Activated naive CD8-positive, alpha-beta T cell treated with anti-CD3 and anti-CD28 coated beads, Interleukin-2, amount 10 ng/mL, durations not matched to agents 7 days and 5 days (primary cell): ENCODE measurements around the gene INHBC. TPM values are rescaled to one million over a fixed set of nuclear protein-coding genes. Genes with fewer than 3 reads are reported as not detected.
"Not testable (repeated sequence)": the region's sequence is repeated elsewhere in the genome, so short reads cannot be mapped to it uniquely, and the experiment has no call there.

Experiments
- ATAC-seq: fragments of 150-1000 bp; cut with Tn5 transposase; one replicate; pipeline ENCODE4 v1.10.0; 2021; ENCODE audit warnings: low read depth, moderate library complexity
- POLR2A ChIA-PET: fragments of 350-600 bp; sonication (Branson Sonifier 250); formaldehyde crosslinking; loops from one replicate; lab custom pipeline; 2021; ENCODE audit warnings: antibody characterized with exemption; lab: Charles Lee
- DNase-seq: peaks from one replicate; pipeline ENCODE4 v3.0.0; 2021
- H3K27ac Mint-ChIP-seq: one replicate; pipeline ENCODE4 v1.8.0; 2022; ENCODE audit warnings: mild to moderate bottlenecking, mixed read lengths
- H3K27me3 Mint-ChIP-seq: one replicate; pipeline ENCODE4 v1.8.0; 2022; ENCODE audit warnings: mild to moderate bottlenecking, moderate library complexity, mixed read lengths
- H3K36me3 Mint-ChIP-seq: one replicate; pipeline ENCODE4 v1.8.0; 2021; ENCODE audit warnings: mild to moderate bottlenecking, mixed read lengths
- H3K4me1 Mint-ChIP-seq: one replicate; pipeline ENCODE4 v1.8.0; 2021; ENCODE audit warnings: mixed read lengths
- H3K4me3 Mint-ChIP-seq: one replicate; pipeline ENCODE4 v1.8.0; 2022; ENCODE audit warnings: mild to moderate bottlenecking, moderate library complexity, mixed read lengths
- H3K9me3 Mint-ChIP-seq: one replicate; pipeline ENCODE4 v1.8.0; 2021; ENCODE audit warnings: mixed read lengths
- total RNA-seq, 2 experiments: library from RNA; stranded (reverse); gene quantifications; one replicate each; pipeline ENCODE4 v1.2.3, GENCODE V29; 2021

The INHBC gene
- total RNA-seq, 2 experiments from 2014 or later = 0.14 TPM; not detected in 1

DNA sequence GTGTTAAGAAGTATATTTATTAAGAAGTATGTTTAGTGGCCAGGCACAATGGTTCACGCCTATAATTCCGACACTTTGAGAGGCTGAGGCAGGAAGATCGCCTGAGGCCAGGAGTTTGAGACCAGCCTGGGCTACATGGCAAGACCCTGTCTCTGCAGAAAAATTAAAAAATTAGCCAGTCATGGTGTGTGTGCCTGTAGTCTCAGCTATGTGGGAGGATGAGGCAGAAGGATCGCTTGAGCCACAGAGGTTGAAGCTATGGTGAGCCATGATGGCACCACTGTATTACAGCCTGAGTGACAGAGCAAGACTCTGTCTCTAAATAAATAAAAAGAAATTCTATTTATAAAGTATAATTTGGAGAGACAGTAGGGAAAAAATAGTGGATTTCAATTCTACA lies 24.1 kb upstream of the INHBC start:
- DNase-seq (no peak), ATAC-seq (no peak)
- Mint-ChIP-seq H3K9me3 (no peaks in the 10 kb centered on the region), H3K4me3 (no peak overlapping the region), H3K27me3 (no peaks in the 10 kb centered on the region), H3K4me1 (peaks cover 6% of the 10 kb centered on the region), H3K27ac (no peak overlapping the region), H3K36me3 (peaks cover 9% of the 10 kb centered on the region)
- POLR2A ChIA-PET = interaction anchor here (0.9 kb wide), 1 partner anchor 20 kb away, joined by 3 read pairs; no protein-coding TSS in a partner anchor

- Mint-ChIP-seq H3K36me3 (peaks cover 11% of the 10 kb centered on the region), H3K4me1 (peaks cover 11% of the 10 kb centered on the region)
- DNase-seq, H3K27me3 Mint-ChIP-seq, H3K4me3 Mint-ChIP-seq, POLR2A ChIA-PET, H3K9me3 Mint-ChIP-seq, H3K27ac Mint-ChIP-seq, ATAC-seq: not testable (repeated sequence)
These were observed 20.4 kb upstream of the INHBC start for GRCh38 chr12:57414160-57414559.

- POLR2A ChIA-PET = no interaction called here
- no peak overlapping the region for H3K4me3 Mint-ChIP-seq
- H3K4me1 Mint-ChIP-seq = peaks cover 13% of the 10 kb centered on the region
- peaks cover 16% of the 10 kb centered on the region for H3K36me3 Mint-ChIP-seq
- H3K27ac Mint-ChIP-seq = no peak overlapping the region
- no peak for DNase-seq
- ATAC-seq = no peak
- H3K27me3 Mint-ChIP-seq = no peaks in the 10 kb centered on the region
- H3K9me3 Mint-ChIP-seq = no peaks in the 10 kb centered on the region
These were observed 19.5 kb upstream of the INHBC start for GRCh38 chr12:57415088-57415487.

- POLR2A ChIA-PET = no interaction called here
- H3K9me3 Mint-ChIP-seq = no peaks in the 10 kb centered on the region
- ATAC-seq (no peak), DNase-seq (no peak)
- peaks cover 11% of the 10 kb centered on the region for H3K4me1 Mint-ChIP-seq
- H3K36me3 Mint-ChIP-seq = peaks cover 17% of the 10 kb centered on the region
- H3K4me3 Mint-ChIP-seq = no peak overlapping the region
- H3K27ac Mint-ChIP-seq = no peak overlapping the region
- H3K27me3 Mint-ChIP-seq = no peaks in the 10 kb centered on the region
These were observed 18.3 kb upstream of the INHBC start for GRCh38 chr12:57416039-57416996.

DNA sequence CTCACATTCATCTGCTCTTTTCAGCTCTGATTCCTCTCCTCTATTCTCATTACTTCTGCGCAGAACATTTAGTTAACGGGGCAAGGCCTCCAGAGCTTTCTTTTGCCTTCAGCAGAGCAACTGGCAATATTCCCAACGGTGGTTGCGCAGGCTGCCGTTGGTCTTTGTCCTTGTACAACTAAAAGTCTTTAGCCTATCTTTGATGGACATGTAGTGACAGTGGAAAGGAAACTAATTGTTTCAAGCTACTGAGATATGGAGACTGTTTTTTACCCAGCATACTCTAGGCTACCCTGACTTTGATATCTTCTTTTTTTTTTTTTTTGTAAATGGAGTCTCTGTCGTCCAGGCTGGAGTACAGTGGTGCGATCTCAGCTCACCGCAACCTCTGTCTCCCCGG lies 16.3 kb upstream of the INHBC start:
- Mint-ChIP-seq H3K27ac (no peak overlapping the region), H3K36me3 (peaks cover 24% of the 10 kb centered on the region), H3K9me3 (no peaks in the 10 kb centered on the region), H3K4me3 (no peak overlapping the region), H3K4me1 (peaks cover 11% of the 10 kb centered on the region), H3K27me3 (no peaks in the 10 kb centered on the region)
- DNase-seq (no peak), ATAC-seq (no peak)
- POLR2A ChIA-PET = interaction anchor here (0.5 to 0.7 kb wide), 3 partner anchors 17 to 153 kb away, joined by 3 to 5 read pairs (median 3); partner anchors contain the start of gene INHBC

DNA sequence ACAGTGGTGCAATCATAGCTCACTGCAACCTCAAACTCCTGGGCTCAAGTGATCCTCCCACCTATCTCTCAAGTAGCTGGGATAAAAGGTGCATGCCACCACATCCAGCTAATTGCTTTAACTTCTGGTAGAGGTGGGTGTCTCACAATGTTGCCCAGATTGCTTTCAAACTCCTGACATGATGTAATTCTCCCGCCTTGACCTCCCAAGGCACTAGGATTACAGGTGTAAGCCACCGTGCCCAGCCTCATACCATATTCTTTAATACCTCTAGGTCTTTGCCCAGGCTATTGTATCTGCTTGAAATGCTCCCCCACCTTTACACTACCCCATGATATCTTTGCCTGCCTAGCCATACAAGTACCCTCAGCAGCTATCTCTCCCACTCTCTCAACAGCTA lies 15.1 kb upstream of the INHBC start:
- ATAC-seq (no peak), DNase-seq (no peak)
- Mint-ChIP-seq H3K4me3 (no peak overlapping the region), H3K4me1 (peaks cover 11% of the 10 kb centered on the region), H3K9me3 (no peaks in the 10 kb centered on the region), H3K27ac (peak overlapping the region; percentile 5), H3K36me3 (peaks cover 24% of the 10 kb centered on the region), H3K27me3 (no peaks in the 10 kb centered on the region)
- POLR2A ChIA-PET = interaction anchor here (0.5 kb wide), 1 partner anchor 40 kb away, joined by 3 read pairs; no protein-coding TSS in a partner anchor

- peaks cover 9% of the 10 kb centered on the region for H3K4me1 Mint-ChIP-seq
- peaks cover 26% of the 10 kb centered on the region for H3K36me3 Mint-ChIP-seq
- no peak overlapping the region for H3K27ac Mint-ChIP-seq
- H3K4me3 Mint-ChIP-seq = no peak overlapping the region
- no peak for DNase-seq
- POLR2A ChIA-PET = no interaction called here
- H3K27me3 Mint-ChIP-seq = no peaks in the 10 kb centered on the region
- H3K9me3 Mint-ChIP-seq = no peaks in the 10 kb centered on the region
- ATAC-seq = no peak
These were observed 14.1 kb upstream of the INHBC start for GRCh38 chr12:57420482-57420881.

DNA sequence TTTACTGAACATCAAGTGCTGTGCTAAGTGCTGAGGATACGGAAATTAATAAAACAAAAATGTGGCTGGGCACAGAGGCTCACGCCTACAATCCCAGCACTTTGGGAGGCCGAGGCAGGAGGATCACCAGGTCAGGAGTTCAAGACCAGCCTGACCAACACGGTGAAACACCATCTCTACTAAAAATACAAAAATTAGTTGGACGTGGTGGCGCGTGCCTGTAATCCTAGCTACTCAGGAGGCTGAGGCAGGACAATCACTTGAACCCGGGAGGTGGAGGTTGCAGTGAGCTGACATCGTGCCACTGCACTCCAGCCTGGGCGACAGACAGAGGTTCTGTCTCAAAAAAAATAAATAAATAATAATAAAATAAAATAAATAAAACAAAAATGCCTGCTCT lies 7.6 kb upstream of the INHBC start:
- H3K36me3 Mint-ChIP-seq = peaks cover 20% of the 10 kb centered on the region
- H3K9me3 Mint-ChIP-seq, H3K27me3 Mint-ChIP-seq, H3K4me3 Mint-ChIP-seq, H3K27ac Mint-ChIP-seq, ATAC-seq, DNase-seq: not testable (repeated sequence)
- H3K4me1 Mint-ChIP-seq = peaks cover 19% of the 10 kb centered on the region
- POLR2A ChIA-PET = interaction anchor here (1.4 kb wide), 1 partner anchor 31 kb away, joined by 3 read pairs; no protein-coding TSS in a partner anchor

GRCh38 chr12:57428965-57429364 lies 5.6 kb upstream of the INHBC start:
- POLR2A ChIA-PET = no interaction called here

GRCh38 chr12:57429473-57430111 lies 5.0 kb upstream of the INHBC start:
- Mint-ChIP-seq H3K4me1 (peaks cover 21% of the 10 kb centered on the region), H3K4me3 (peak overlapping the region; percentile 100), H3K27ac (peak overlapping the region; percentile 99), H3K36me3 (peaks cover 9% of the 10 kb centered on the region), H3K27me3 (no peaks in the 10 kb centered on the region), H3K9me3 (no peaks in the 10 kb centered on the region)
- DNase-seq (no peak), ATAC-seq (no peak)
- POLR2A ChIA-PET = interaction anchor here (0.7 to 1.3 kb wide), 4 partner anchors 19 to 319 kb away, joined by 3 to 5 read pairs (median 3); no protein-coding TSS in a partner anchor

More at GRCh38 chr12:57428965-57429364, 5.6 kb upstream of the INHBC start:
- Mint-ChIP-seq H3K4me1 (peaks cover 21% of the 10 kb centered on the region), H3K36me3 (peaks cover 11% of the 10 kb centered on the region), H3K4me3 (peak overlapping the region; percentile 100), H3K9me3 (no peaks in the 10 kb centered on the region), H3K27me3 (no peaks in the 10 kb centered on the region), H3K27ac (peak overlapping the region; percentile 76)
- DNase-seq (no peak), ATAC-seq (no peak)

- Mint-ChIP-seq H3K27me3 (no peaks in the 10 kb centered on the region), H3K36me3 (peaks cover 9% of the 10 kb centered on the region), H3K9me3 (no peaks in the 10 kb centered on the region), H3K4me1 (peaks cover 24% of the 10 kb centered on the region), H3K27ac (peak overlapping the region; percentile 99), H3K4me3 (peak overlapping the region; percentile 100)
- peak; percentile 51 for ATAC-seq
- DNase-seq = peak; percentile 75
- POLR2A ChIA-PET = interaction anchor here (0.7 to 1.3 kb wide), 4 partner anchors 20 to 320 kb away, joined by 3 to 5 read pairs (median 3); no protein-coding TSS in a partner anchor
These were observed 4.3 kb upstream of the INHBC start for GRCh38 chr12:57430112-57430930.

DNA sequence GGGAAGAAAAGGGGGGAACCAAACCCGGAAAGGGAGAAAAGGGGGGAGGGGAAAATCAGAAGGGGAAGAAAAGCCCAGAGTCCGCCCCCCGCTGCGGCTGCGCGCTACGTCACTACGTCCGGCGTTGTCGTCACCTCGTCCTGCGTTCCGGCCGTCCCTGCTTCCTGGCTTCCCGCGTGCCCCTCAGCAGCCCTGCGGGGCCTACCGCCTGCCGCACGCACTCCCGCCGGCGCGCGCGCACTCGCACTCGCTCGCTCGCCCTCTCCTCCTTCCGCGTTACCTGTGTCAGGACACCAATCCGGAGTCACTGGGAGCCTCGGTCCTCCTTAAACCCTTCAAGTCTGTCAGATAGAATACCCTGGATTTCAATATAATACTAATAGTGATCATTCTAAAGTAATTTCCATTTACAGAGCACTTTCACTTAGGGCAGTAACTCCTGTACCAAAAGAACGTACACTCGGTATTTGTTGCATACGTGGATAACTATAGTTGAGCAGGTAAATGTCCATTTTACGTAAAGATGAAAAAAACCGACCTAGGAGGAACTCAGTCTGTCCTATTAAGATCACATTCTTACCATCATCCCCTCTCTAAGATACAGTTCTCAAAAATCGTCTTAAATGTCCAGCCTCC lies 3.5 kb upstream of the INHBC start, which contains the start of gene R3HDM2:
Gene R3HDM2, minus strand, starts transcription at position 113 of the 636 bp plus-strand sequence. CDS start 120,615 bp downstream, outside the sequence.
- POLR2A ChIA-PET = interaction anchor here (0.8 to 1.3 kb wide), 2 partner anchors 21 to 319 kb away, joined by 3 to 5 read pairs; no protein-coding TSS in a partner anchor
- peak; percentile 94 for DNase-seq
- ATAC-seq = peak; percentile 93
- Mint-ChIP-seq H3K27me3 (no peaks in the 10 kb centered on the region), H3K4me3 (peak within 1 kb of the TSS; percentile 100), H3K27ac (peak within 1 kb of the TSS; percentile 99), H3K9me3 (no peaks in the 10 kb centered on the region), H3K36me3 (peaks cover 4% of the 10 kb centered on the region), H3K4me1 (peaks cover 27% of the 10 kb centered on the region)
